Measurements from ENCODE around the gene SMCO2.

- TF ChIP-seq CTCF (IDR thresholded peaks at IDR 0.05 in 8 of 11, conservative IDR thresholded peaks at IDR 0.05 in 3 of 11) (no peak), POLR2A (IDR thresholded peaks at IDR 0.05) (no peak), POLR2AphosphoS5 (IDR thresholded peaks at IDR 0.05) (no peak)
These were observed 50.9 kb downstream of the SMCO2 start for GRCh38 chr12:27497446-27497845.
